T-helper 2 cell (primary cell): Measurements from ENCODE around the gene CHAC2.
"Not testable (repeated sequence)": the region's sequence is repeated elsewhere in the genome, so short reads cannot be mapped to it uniquely, and the experiment has no call there.

Experiments used
- DNase-seq, 5 experiments: peaks; one replicate each; pipeline versions ENCODE4 v3.0.0 to v3.0.0-alpha.2; 2012 to 2022
- total RNA-seq, 2 donors: gene quantifications; one replicate each; lab custom pipeline; 2026; lab: John Stamatoyannopoulos, UW

CHAC2 gene
- total RNA-seq, result 0.62 to 1.8 reads per million in 2 donors

GRCh38 chr2:53767405-53768241 is at the start of gene CHAC2:
Gene CHAC2 (plus strand): TSS chr2:53767804. CDS start chr2:53767887, 83 bp downstream.
- DNase-seq, result peak; percentile 70 to 89 (median 78)

GRCh38 chr2:53720944-53721343 is 46.7 kb upstream of the CHAC2 start:
- DNase-seq, result not testable (repeated sequence)

GRCh38 chr2:53724536-53724935 is 43.1 kb upstream of the CHAC2 start:
- DNase-seq, result peak in 1 of 5 experiments; percentile 82

- no peak for DNase-seq
These were observed 41.9 kb upstream of the CHAC2 start for GRCh38 chr2:53725662-53726061.

GRCh38 chr2:53727921-53728320 is 39.7 kb upstream of the CHAC2 start:
- no peak for DNase-seq

GRCh38 chr2:53729143-53729762 is 38.4 kb upstream of the CHAC2 start:
- no peak for DNase-seq

- DNase-seq, result no peak
These were observed 30.5 kb upstream of the CHAC2 start for GRCh38 chr2:53737091-53737490.

- DNase-seq, result no peak
These were observed 28.6 kb upstream of the CHAC2 start for GRCh38 chr2:53739032-53739431.

GRCh38 chr2:53740170-53740569 is 27.4 kb upstream of the CHAC2 start:
- peak in 1 of 5 experiments; percentile 7 for DNase-seq

GRCh38 chr2:53744395-53745065 is 23.1 kb upstream of the CHAC2 start:
- DNase-seq, result no peak

GRCh38 chr2:53750041-53750768 is 17.4 kb upstream of the CHAC2 start:
- no peak for DNase-seq

- DNase-seq, result peak in 1 of 5 experiments; percentile 70
These were observed 15.9 kb upstream of the CHAC2 start for GRCh38 chr2:53751728-53752127.

- no peak for DNase-seq
These were observed 15.2 kb upstream of the CHAC2 start for GRCh38 chr2:53752385-53752784.

GRCh38 chr2:53753041-53753440 is 14.6 kb upstream of the CHAC2 start:
- peak in 1 of 5 experiments; percentile 42 for DNase-seq

- no peak for DNase-seq
These were observed 12.5 kb upstream of the CHAC2 start for GRCh38 chr2:53755121-53755520.

GRCh38 chr2:53756644-53757043 is 11.0 kb upstream of the CHAC2 start:
- DNase-seq, result no peak

GRCh38 chr2:53757206-53757605 is 10.4 kb upstream of the CHAC2 start:
- DNase-seq, result not testable (repeated sequence)

GRCh38 chr2:53765767-53766166 is 1.8 kb upstream of the CHAC2 start:
- no peak for DNase-seq

- DNase-seq, result peak in 1 of 5 experiments; percentile 79
These were observed 588 bp downstream of the CHAC2 start for GRCh38 chr2:53768242-53768542.

- DNase-seq, result no peak
These were observed 1.8 kb downstream of the CHAC2 start for GRCh38 chr2:53769318-53769945.

- no peak for DNase-seq
These were observed 2.7 kb downstream of the CHAC2 start for GRCh38 chr2:53770264-53770663.

- no peak for DNase-seq
These were observed 9.5 kb downstream of the CHAC2 start for GRCh38 chr2:53777134-53777533.
